B cell (primary cell): ENCODE measurements around the gene FAM149B1.

Experiments
- CTCF ChIP-seq: fragments of 200-600 bp; IDR thresholded peaks from one replicate; pipeline ENCODE4 v1.8.0; 2022; ENCODE audit warnings: antibody characterized with exemption, mild to moderate bottlenecking
- EZH2 ChIP-seq: IDR thresholded peaks from 2 replicates; pipeline ENCODE4 v1.6.1; 2012; ENCODE audit warnings: borderline replicate concordance, low read depth, mild to moderate bottlenecking, moderate library complexity, low read length; ENCODE audit not compliant: insufficient read depth, poor library complexity, severe bottlenecking

GRCh38 chr10:73225518-73225917, 57.6 kb downstream of the FAM149B1 start:
- TF ChIP-seq CTCF (no peak), EZH2 (no peak)
